GM23248 (cell line): ENCODE measurements around the gene FETUB. TPM values are rescaled to one million over a fixed set of nuclear protein-coding genes. Genes with fewer than 3 reads are reported as not detected.

ENCODE experiments used
- DNase-seq: peaks from one replicate; pipeline ENCODE4 v3.0.0-alpha.2; 2015
- H2AFZ ChIP-seq: fragments of 200-600 bp; sonication (generic); 2 replicates; pipeline ENCODE4 v1.6.1; 2016; ENCODE audit warnings: antibody characterized with exemption
- H3F3A ChIP-seq: fragments of 200-600 bp; sonication (generic); 2 replicates; pipeline ENCODE4 v1.6.1; 2016; ENCODE audit warnings: mild to moderate bottlenecking, antibody characterized with exemption, mixed run types; ENCODE audit not compliant: insufficient read depth
- H3K27ac ChIP-seq: fragments of 200-600 bp; sonication (generic); 2 replicates; pipeline ENCODE4 v1.5.1; 2016; ENCODE audit warnings: mild to moderate bottlenecking
- H3K27me3 ChIP-seq: fragments of 200-600 bp; sonication (generic); replicated peaks from 2 replicates; pipeline ENCODE4 v1.6.1; 2016; ENCODE audit warnings: mild to moderate bottlenecking; ENCODE audit not compliant: insufficient read depth
- H3K36me3 ChIP-seq: fragments of 200-600 bp; sonication (generic); 2 replicates; pipeline ENCODE4 v1.6.1; 2016; ENCODE audit warnings: low read depth, mild to moderate bottlenecking
- H3K4me1 ChIP-seq: fragments of 200-600 bp; sonication (generic); 2 replicates; pipeline ENCODE4 v1.6.1; 2016; ENCODE audit warnings: mild to moderate bottlenecking; ENCODE audit not compliant: insufficient read depth
- H3K4me2 ChIP-seq: fragments of 200-600 bp; sonication (generic); one replicate; pipeline ENCODE4 v1.6.1; 2016; ENCODE audit warnings: mild to moderate bottlenecking; ENCODE audit not compliant: unreplicated experiment
- H3K4me3 ChIP-seq: fragments of 200-600 bp; sonication (generic); 2 replicates; pipeline ENCODE4 v1.5.1; 2016; ENCODE audit warnings: mild to moderate bottlenecking
- H3K79me2 ChIP-seq: fragments of 200-600 bp; sonication (generic); 2 replicates; pipeline ENCODE4 v1.6.1; 2016; ENCODE audit warnings: mild to moderate bottlenecking; ENCODE audit not compliant: insufficient read depth
- H3K9ac ChIP-seq: fragments of 200-600 bp; sonication (generic); 2 replicates; pipeline ENCODE4 v1.6.1; 2016; ENCODE audit warnings: mild to moderate bottlenecking
- H3K9me2 ChIP-seq: fragments of 200-600 bp; sonication (generic); 2 replicates; pipeline ENCODE4 v1.6.1; 2016; ENCODE audit warnings: mixed run types, mild to moderate bottlenecking, moderate library complexity; ENCODE audit not compliant: insufficient read depth
- H3K9me3 ChIP-seq: fragments of 200-600 bp; sonication (generic); one replicate; pipeline ENCODE4 v1.6.1; 2017; ENCODE audit warnings: low read depth
- H4K20me1 ChIP-seq: fragments of 200-600 bp; sonication (generic); 2 replicates; pipeline ENCODE4 v1.6.0; 2016; ENCODE audit not compliant: insufficient read depth
- EZH2 ChIP-seq: fragments of 200-600 bp; sonication (generic); IDR thresholded peaks from 2 replicates; pipeline ENCODE4 v1.6.1; 2018; ENCODE audit warnings: antibody characterized with exemption, mild to moderate bottlenecking; ENCODE audit not compliant: insufficient read depth, poor library complexity, severe bottlenecking
- EZH2phosphoT487 ChIP-seq: fragments of 200-600 bp; sonication (generic); IDR thresholded peaks from 2 replicates; pipeline ENCODE4 v1.6.1; 2018; ENCODE audit warnings: antibody characterized with exemption, moderate library complexity, mild to moderate bottlenecking, low read depth; ENCODE audit not compliant: insufficient read depth
- WGBS, 2 experiments: methylation state at CpG; one replicate each; pipeline ENCODE4 v1.1.6; 2015 to 2017; ENCODE audit warnings: low lambda C conversion rate in 2 of 2, low coverage in 1 of 2; ENCODE audit errors: missing lambda C conversion rate in 2 of 2; 5-methylcytosine and 5-hydroxymethylcytosine counted together
- in situ Hi-C: fragments of 300-500 bp; cut with MboI; formaldehyde crosslinking; loops from 2 replicates; pipeline ENCODE4 v1.15.0; 2020
- polyA plus RNA-seq: library from polyadenylated mRNA; unstranded; fragments of >200 nt; fragmentation: Nextera tagmentation; extraction: Ambion mirVana; gene quantifications from 2 replicates; pipeline ENCODE4 v1.2.1, GENCODE V29; 2016
- total RNA-seq: library from RNA; depleted of rRNA; stranded (reverse); fragments of >200 nt; shearing (Covaris generic); gene quantifications from 2 replicates; pipeline ENCODE4 v1.2.3, GENCODE V29; 2014

The FETUB gene
- total and polyA plus RNA-seq, 2 experiments from 2014 or later, result not detected

DNA sequence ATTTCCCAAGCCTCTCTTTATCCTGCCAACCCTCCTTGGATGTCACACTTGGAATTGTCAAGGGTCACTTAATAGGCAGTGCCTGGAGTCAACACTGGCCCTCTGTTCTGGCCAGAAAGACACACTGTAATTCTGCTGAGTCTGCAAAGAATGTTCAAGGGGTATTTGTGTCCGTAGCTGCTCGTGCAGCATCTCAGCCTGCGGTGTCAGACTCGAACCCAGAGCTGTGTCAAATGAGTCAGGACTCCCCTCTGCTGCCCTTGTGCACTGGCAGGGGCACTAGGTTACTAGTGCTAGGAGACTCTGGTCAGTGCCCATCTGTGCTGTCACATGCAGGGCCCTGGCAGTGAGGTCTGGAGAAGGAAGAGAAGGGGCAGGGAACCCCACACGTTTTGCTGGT is 28.1 kb upstream of the FETUB start:
- H3K4me1 ChIP-seq, result peaks cover 6% of the 10 kb centered on the region; the same call in 1 of the 2 replicates
- H3K4me2 ChIP-seq, result no peak overlapping the region
- H3K9me2 ChIP-seq, result no peaks in the 10 kb centered on the region
- no peak for DNase-seq
- H3K36me3 ChIP-seq, result no peaks in the 10 kb centered on the region
- in situ Hi-C loops, result loop anchor here (10.0 to 25.0 kb wide), 2 partner anchors 203 to 1100 kb away; partner anchors contain the start of gene RTP2
- H3K27me3 ChIP-seq, result peaks cover 9% of the 10 kb centered on the region
- no peaks in the 10 kb centered on the region for H4K20me1 ChIP-seq
- no peaks in the 10 kb centered on the region for H3K79me2 ChIP-seq
- TF ChIP-seq EZH2 (no peak), EZH2phosphoT487 (no peak)
- no peak overlapping the region for H3K27ac ChIP-seq
- H3K4me3 ChIP-seq, result no peak overlapping the region
- H3F3A ChIP-seq, result peaks cover 7% of the 10 kb centered on the region
- H3K9ac ChIP-seq, result no peak overlapping the region
- WGBS, 2 experiments, result 39 to 50% methylated on average over 5 of the region's 5 CpGs
- no peaks in the 10 kb centered on the region for H3K9me3 ChIP-seq
- H2AFZ ChIP-seq, result no peak overlapping the region

DNA sequence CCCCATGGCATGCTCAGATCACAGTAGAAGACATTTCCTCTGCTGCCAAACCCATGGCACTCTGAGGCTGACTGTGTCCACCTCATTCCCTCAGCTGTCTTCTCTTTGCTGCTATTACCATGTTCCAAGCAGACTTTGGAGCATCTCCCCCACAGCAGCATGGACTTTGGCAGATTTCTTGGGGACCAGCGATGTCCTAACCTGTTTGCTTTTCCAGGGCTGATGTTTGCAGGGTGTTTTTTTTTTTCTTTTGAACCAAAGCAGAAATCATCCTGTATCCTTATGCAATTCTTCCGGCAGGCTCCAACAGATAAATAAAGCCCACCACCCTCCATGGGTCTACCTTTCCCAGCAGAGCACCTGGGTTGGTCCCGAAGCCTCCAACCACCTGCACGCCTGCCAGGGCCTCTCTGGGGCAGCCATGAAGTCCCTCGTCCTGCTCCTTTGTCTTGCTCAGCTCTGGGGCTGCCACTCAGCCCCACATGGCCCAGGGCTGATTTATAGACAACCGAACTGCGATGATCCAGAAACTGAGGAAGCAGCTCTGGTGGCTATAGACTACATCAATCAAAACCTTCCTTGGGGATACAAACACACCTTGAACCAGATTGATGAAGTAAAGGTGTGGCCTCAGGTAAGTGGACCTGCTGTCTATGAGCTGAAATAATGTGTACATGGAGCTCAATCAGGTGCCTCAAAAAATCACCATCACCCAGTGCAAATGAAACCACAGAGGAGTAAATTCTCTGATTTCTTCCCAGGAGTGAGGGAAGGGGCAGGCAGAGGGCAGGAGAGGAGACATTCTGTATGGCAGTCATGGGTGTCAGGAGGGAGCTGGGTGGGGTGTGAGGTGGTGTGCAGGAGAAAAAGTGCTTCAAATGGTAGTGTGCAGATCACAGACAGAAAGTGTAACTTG is 27.2 kb upstream of the FETUB start, which contains the start of gene AHSG:
Gene AHSG, plus strand, starts transcription at position 340 of the 916 bp plus-strand sequence. Its CDS starts 82 bp downstream, at position 422.
- 48 to 58% methylated on average over 7 of the region's 7 CpGs for WGBS, 2 experiments
- Histone ChIP-seq H3K4me3 (no peak within 1 kb of the TSS), H3K4me1 (peaks cover 14% of the 10 kb centered on the region; the same call in 1 of the 2 replicates), H3K9me3 (no peaks in the 10 kb centered on the region), H4K20me1 (no peaks in the 10 kb centered on the region), H3K27ac (no peak within 1 kb of the TSS), H3K79me2 (no peaks in the 10 kb centered on the region), H3K27me3 (peaks cover 12% of the 10 kb centered on the region), H3F3A (peaks cover 7% of the 10 kb centered on the region), H3K9me2 (no peaks in the 10 kb centered on the region), H3K4me2 (no peak within 1 kb of the TSS), H3K9ac (no peak within 1 kb of the TSS), H2AFZ (no peak within 1 kb of the TSS), H3K36me3 (no peaks in the 10 kb centered on the region)
- no peak for DNase-seq
- TF ChIP-seq EZH2phosphoT487 (no peak), EZH2 (no peak)
- in situ Hi-C loops, result loop anchor here (10.0 to 25.0 kb wide), 2 partner anchors 202 to 1099 kb away; partner anchors contain the start of gene RTP2

DNA sequence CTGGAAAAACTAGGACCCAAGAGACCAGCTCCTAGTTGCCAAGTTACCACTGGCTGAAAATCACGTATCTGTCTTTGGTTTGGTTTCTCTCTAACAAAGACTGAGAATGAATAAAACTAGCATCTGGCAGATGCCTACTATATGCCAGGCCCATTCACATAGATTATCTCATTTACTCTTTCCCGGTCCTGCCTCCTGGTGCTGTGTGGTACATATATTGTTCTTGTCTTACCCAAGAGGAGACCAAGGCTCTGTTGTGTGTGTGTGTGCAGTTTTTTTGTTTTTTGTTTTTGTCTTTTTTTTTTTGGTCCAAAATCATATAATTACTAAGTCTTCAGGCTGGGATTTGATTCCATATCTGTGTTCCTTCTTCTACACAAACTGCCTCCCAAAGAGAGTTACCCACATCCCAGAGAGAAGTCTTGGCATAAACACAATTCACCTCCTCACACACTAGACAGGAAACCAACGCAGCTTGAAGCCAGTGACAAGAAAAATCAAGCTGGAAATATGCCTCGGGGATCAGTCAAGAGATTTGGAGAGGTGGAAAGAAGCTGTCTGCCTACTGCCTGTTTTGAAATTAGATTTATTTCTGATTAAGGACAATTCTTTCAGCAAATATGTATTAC is 26.4 kb upstream of the FETUB start:
- no peak for TF ChIP-seq EZH2
- no peak for TF ChIP-seq EZH2phosphoT487
- H3K4me1 ChIP-seq, result peaks cover 14% of the 10 kb centered on the region; the same call in 1 of the 2 replicates
- peaks cover 14% of the 10 kb centered on the region for H3K27me3 ChIP-seq
- no peaks in the 10 kb centered on the region for H3K9me2 ChIP-seq
- no peaks in the 10 kb centered on the region for H4K20me1 ChIP-seq
- no peaks in the 10 kb centered on the region for H3K9me3 ChIP-seq
- peaks cover 7% of the 10 kb centered on the region for H3F3A ChIP-seq
- no peaks in the 10 kb centered on the region for H3K36me3 ChIP-seq
- 25 to 27% methylated on average over 4 of the region's 4 CpGs for WGBS, 2 experiments
- H3K4me3 ChIP-seq, result no peak overlapping the region
- no peak for DNase-seq
- no peak overlapping the region for H3K27ac ChIP-seq
- in situ Hi-C loops, result loop anchor here (10.0 to 25.0 kb wide), 2 partner anchors 201 to 1099 kb away; partner anchors contain the start of gene RTP2
- H3K9ac ChIP-seq, result no peak overlapping the region
- H3K4me2 ChIP-seq, result no peak overlapping the region
- no peaks in the 10 kb centered on the region for H3K79me2 ChIP-seq
- H2AFZ ChIP-seq, result no peak overlapping the region

DNA sequence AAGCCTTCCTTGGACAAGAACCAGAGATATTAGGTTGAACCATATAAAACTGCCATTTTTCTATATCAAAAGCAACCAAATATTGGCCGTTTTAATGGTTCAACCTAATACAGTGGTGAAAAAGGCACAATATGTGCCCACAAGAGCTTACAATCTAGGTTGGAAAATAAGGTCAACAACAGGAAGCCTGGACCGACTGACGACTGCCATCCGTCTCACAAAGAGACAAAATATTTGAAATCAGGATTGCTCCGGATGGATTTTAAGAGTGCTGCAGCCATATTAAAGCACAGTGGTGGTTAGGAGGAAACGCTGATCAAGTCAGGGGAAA is 26.0 kb upstream of the FETUB start:
- no peak overlapping the region for H3K9ac ChIP-seq
- H3K4me2 ChIP-seq, result no peak overlapping the region
- H3K27ac ChIP-seq, result no peak overlapping the region
- peaks cover 7% of the 10 kb centered on the region for H3F3A ChIP-seq
- peaks cover 15% of the 10 kb centered on the region for H3K27me3 ChIP-seq
- H4K20me1 ChIP-seq, result no peaks in the 10 kb centered on the region
- 57% methylated on average over 6 of the region's 6 CpGs for WGBS, 2 experiments
- H3K9me2 ChIP-seq, result no peaks in the 10 kb centered on the region
- H3K36me3 ChIP-seq, result no peaks in the 10 kb centered on the region
- H3K9me3 ChIP-seq, result no peaks in the 10 kb centered on the region
- DNase-seq, result no peak
- TF ChIP-seq EZH2phosphoT487, result no peak
- TF ChIP-seq EZH2, result no peak
- no peak overlapping the region for H3K4me3 ChIP-seq
- no peak overlapping the region for H2AFZ ChIP-seq
- H3K4me1 ChIP-seq, result peaks cover 14% of the 10 kb centered on the region; the same call in 1 of the 2 replicates
- H3K79me2 ChIP-seq, result no peaks in the 10 kb centered on the region
- in situ Hi-C loops, result loop anchor here (10.0 to 25.0 kb wide), 2 partner anchors 201 to 1098 kb away; partner anchors contain the start of gene RTP2
